Endothelial cell of umbilical vein (primary cell): ENCODE results near the gene CERS2. TPM values are rescaled to one million over a fixed set of nuclear protein-coding genes. Genes with fewer than 3 reads are reported as not detected.

Experiments used
- BruUV-seq: library from RNA; stranded (reverse); fragments of 400-500 nt; replicated peaks from 2 replicates; lab custom pipeline; 2021; lab: Mats Ljungman, UMichigan
- CTCF ChIA-PET: fragments of 300-600, 350-600 bp; sonication (Branson Sonifier 250); formaldehyde crosslinking; loops from one replicate; lab custom pipeline; 2021; ENCODE audit warnings: antibody characterized with exemption, inconsistent platforms; lab: Charles Lee
- POLR2A ChIA-PET: fragments of 300-600, 350-600 bp; sonication (Branson Sonifier 250); formaldehyde crosslinking; loops from one replicate; lab custom pipeline; 2021; ENCODE audit warnings: antibody characterized with exemption, inconsistent platforms; lab: Charles Lee
- DNase-seq: peaks from one replicate; pipeline ENCODE4 v3.0.0-alpha.2; 2011; ENCODE audit warnings: low read depth, low spot score
- FAIRE-seq: peaks from 2 replicates; lab custom pipeline; 2011; peaks lifted over from hg19 to GRCh38; lab: Jason Lieb, UNC
- H2AFZ ChIP-seq: 2 replicates; pipeline ENCODE4 v1.6.0; 2012; ENCODE audit warnings: low read depth, low read length, control low read depth, inconsistent platforms
- H3K27ac ChIP-seq: 2 replicates; pipeline ENCODE4 v1.5.1; 2011; ENCODE audit warnings: low read depth, mild to moderate bottlenecking, control low read depth, low read length, moderate library complexity; ENCODE audit not compliant: insufficient read depth
- H3K27me3 ChIP-seq, 2 experiments: 2 replicates each; pipeline versions ENCODE4 v1.6.0 to v1.6.1; 2011; ENCODE audit warnings: low read length in 2 of 2, mixed read lengths in 1 of 2; ENCODE audit not compliant: control insufficient read depth in 2 of 2, insufficient read depth in 2 of 2
- H3K36me3 ChIP-seq, 2 experiments: 2 replicates in 1 of 2; 3 replicates in 1 of 2; pipeline ENCODE4 v1.5.1; 2011; ENCODE audit warnings: low read length in 2 of 2, mild to moderate bottlenecking in 1 of 2, moderate library complexity in 1 of 2; ENCODE audit not compliant: control insufficient read depth in 2 of 2, insufficient read depth in 2 of 2; ENCODE audit errors: extremely low read depth in 1 of 2
- H3K4me1 ChIP-seq: 3 replicates; pipeline ENCODE4 v1.5.1; 2011; ENCODE audit warnings: mild to moderate bottlenecking, low read length; ENCODE audit not compliant: control insufficient read depth, insufficient read depth; ENCODE audit errors: extremely low read depth
- H3K4me2 ChIP-seq: 2 replicates; pipeline ENCODE4 v1.6.1; 2011; ENCODE audit warnings: low read length, control low read depth, mixed read lengths; ENCODE audit not compliant: insufficient read depth
- H3K4me3 ChIP-seq, 3 experiments: fragments of 200-600 bp in 1 of 3; sonication (generic), shearing (Covaris generic) in 1 of 3; replicated peaks in 1 of 3; 2 replicates each; pipeline ENCODE4 v1.5.1; 2011 to 2016; ENCODE audit warnings: control low read depth in 3 of 3, low read length in 3 of 3, mild to moderate bottlenecking in 2 of 3, inconsistent platforms in 1 of 3, low read depth in 1 of 3, moderate library complexity in 1 of 3; ENCODE audit not compliant: insufficient read depth in 1 of 3
- H3K79me2 ChIP-seq: 2 replicates; pipeline ENCODE4 v1.6.0; 2012; ENCODE audit warnings: low read length, inconsistent platforms; ENCODE audit not compliant: control insufficient read depth, insufficient read depth
- H3K9ac ChIP-seq: replicated peaks from 2 replicates; pipeline ENCODE3; 2011; ENCODE audit warnings: low read length, control low read depth; ENCODE audit not compliant: insufficient read depth; ENCODE audit errors: extremely low read depth
- H3K9me1 ChIP-seq: replicated peaks from 3 replicates; pipeline ENCODE4 v1.6.0; 2011; ENCODE audit warnings: mild to moderate bottlenecking, low read length; ENCODE audit not compliant: control insufficient read depth, insufficient read depth; ENCODE audit errors: extremely low read depth
- H3K9me3 ChIP-seq: replicated peaks from 2 replicates; pipeline ENCODE4 v1.5.1; 2012; ENCODE audit warnings: low read length, inconsistent platforms; ENCODE audit not compliant: control insufficient read depth, insufficient read depth
- H4K20me1 ChIP-seq: replicated peaks from 2 replicates; pipeline ENCODE3; 2011; ENCODE audit warnings: mild to moderate bottlenecking, low read length; ENCODE audit not compliant: control insufficient read depth, insufficient read depth; ENCODE audit errors: extremely low read depth
- EZH2 ChIP-seq: IDR thresholded peaks from 2 replicates; pipeline ENCODE4 v1.6.1; 2012; ENCODE audit warnings: borderline replicate concordance, low read depth, mild to moderate bottlenecking, moderate library complexity, low read length, inconsistent platforms; ENCODE audit not compliant: severe bottlenecking
- FOS ChIP-seq: IDR thresholded peaks from 2 replicates; pipeline ENCODE4 v1.6.1; 2011; ENCODE audit warnings: mild to moderate bottlenecking, low read length, moderate library complexity, borderline replicate concordance; ENCODE audit not compliant: insufficient read depth
- GATA2 ChIP-seq: IDR thresholded peaks from 2 replicates; pipeline ENCODE4 v1.7.0; 2011; ENCODE audit warnings: low read depth, mild to moderate bottlenecking, moderate library complexity, mixed read lengths, low read length; ENCODE audit not compliant: insufficient read length, insufficient read depth
- JUN ChIP-seq: IDR thresholded peaks from 2 replicates; pipeline ENCODE4 v1.6.1; 2011; ENCODE audit warnings: borderline replicate concordance, low read depth; ENCODE audit not compliant: insufficient read length, insufficient read depth
- MAX ChIP-seq: IDR thresholded peaks from 2 replicates; pipeline ENCODE4 v1.6.1; 2011; ENCODE audit not compliant: insufficient read depth, insufficient read length
- MYC ChIP-seq: IDR thresholded peaks from one replicate; pipeline ENCODE4 v1.6.1; 2011; ENCODE audit warnings: mild to moderate bottlenecking, low read depth, low read length
- POLR2A ChIP-seq: IDR thresholded peaks from 2 replicates; pipeline ENCODE4 v1.6.1; 2012; ENCODE audit warnings: low read depth, mild to moderate bottlenecking, control low read depth, low read length
- POLR2AphosphoS5 ChIP-seq: IDR thresholded peaks from 2 replicates; pipeline ENCODE4 v1.6.1; 2012; ENCODE audit warnings: low read depth, mild to moderate bottlenecking, control low read depth, low read length, moderate library complexity; ENCODE audit not compliant: insufficient read depth
- dilution Hi-C: fragments of 300-500 bp; cut with MboI; formaldehyde crosslinking; loops from one replicate; pipeline ENCODE4 v1.15.0; 2019; ENCODE audit warnings: low sequenced_read_pairs; ENCODE audit not compliant: extremely low pct_ligation_motif_present
- intact Hi-C: fragments of 100-400 bp; cut with micrococcal nuclease; formaldehyde crosslinking; loops from one replicate; pipeline ENCODE4 v1.10.0; 2022
- polyA plus RNA-seq, 4 experiments: library from polyadenylated mRNA; depleted of rRNA in 3 of 4; stranded (reverse) in 3 of 4; unstranded in 1 of 4; fragments of >200 nt; gene quantifications; 2 replicates each; pipeline versions ENCODE4 v1.2.1 to v1.2.3, GENCODE V29; 2011 to 2012; ENCODE audit warnings: missing spikeins in 1 of 4
- total RNA-seq: library from RNA; stranded (reverse); gene quantifications from 2 replicates; pipeline ENCODE4 v1.2.3, GENCODE V29; 2021
- TF ChIP-seq, protein P1 (sequence below), 2 donors: IDR thresholded peaks; 1 replicate in 1 of 2; 2 replicates in 1 of 2; pipeline ENCODE4 v1.5.1; 2011; ENCODE audit warnings: low read length in 2 of 2, mild to moderate bottlenecking in 2 of 2, moderate library complexity in 2 of 2, control low read depth in 1 of 2, inconsistent platforms in 1 of 2, low read depth in 1 of 2; ENCODE audit not compliant: insufficient read depth in 1 of 2; ENCODE audit errors: extremely low read depth in 1 of 2

CERS2 gene
- total and polyA plus RNA-seq, 2 donors (not counting 3 experiments of a cell fraction or from before 2014, with no cell fraction given), result 143 to 155 TPM

GRCh38 chr1:150971583-150972416, 2.8 kb downstream of the CERS2 start:
- H3K79me2 ChIP-seq, result peaks cover 57% of the 10 kb centered on the region
- dilution Hi-C loops (no loop called here), intact Hi-C loops (no loop called here)
- peaks cover 18% of the 10 kb centered on the region for H3K4me1 ChIP-seq
- no peak overlapping the region for H3K27ac ChIP-seq
- peaks cover 11 to 15% of the 10 kb centered on the region in 2 experiments for H3K36me3 ChIP-seq
- ChIA-PET CTCF (interaction anchor here (3.3 kb wide), 1 partner anchor 24 kb away, joined by 22 read pairs; no protein-coding TSS in a partner anchor), POLR2A (no interaction called here)
- TF ChIP-seq FOS, result no peak
- no peak for TF ChIP-seq MYC
- no peak for TF ChIP-seq JUN
- TF ChIP-seq, protein P1, sequence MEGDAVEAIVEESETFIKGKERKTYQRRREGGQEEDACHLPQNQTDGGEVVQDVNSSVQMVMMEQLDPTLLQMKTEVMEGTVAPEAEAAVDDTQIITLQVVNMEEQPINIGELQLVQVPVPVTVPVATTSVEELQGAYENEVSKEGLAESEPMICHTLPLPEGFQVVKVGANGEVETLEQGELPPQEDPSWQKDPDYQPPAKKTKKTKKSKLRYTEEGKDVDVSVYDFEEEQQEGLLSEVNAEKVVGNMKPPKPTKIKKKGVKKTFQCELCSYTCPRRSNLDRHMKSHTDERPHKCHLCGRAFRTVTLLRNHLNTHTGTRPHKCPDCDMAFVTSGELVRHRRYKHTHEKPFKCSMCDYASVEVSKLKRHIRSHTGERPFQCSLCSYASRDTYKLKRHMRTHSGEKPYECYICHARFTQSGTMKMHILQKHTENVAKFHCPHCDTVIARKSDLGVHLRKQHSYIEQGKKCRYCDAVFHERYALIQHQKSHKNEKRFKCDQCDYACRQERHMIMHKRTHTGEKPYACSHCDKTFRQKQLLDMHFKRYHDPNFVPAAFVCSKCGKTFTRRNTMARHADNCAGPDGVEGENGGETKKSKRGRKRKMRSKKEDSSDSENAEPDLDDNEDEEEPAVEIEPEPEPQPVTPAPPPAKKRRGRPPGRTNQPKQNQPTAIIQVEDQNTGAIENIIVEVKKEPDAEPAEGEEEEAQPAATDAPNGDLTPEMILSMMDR (IDR thresholded peaks at IDR 0.05; ENCODE audit: extremely low read depth in 1 of 2, insufficient read depth in 1 of 2, low read depth in 1 of 2, low read length in 2 of 2), result no peak
- TF ChIP-seq MAX, result no peak
- TF ChIP-seq GATA2, result no peak
- no peak for TF ChIP-seq EZH2
- no peak for TF ChIP-seq POLR2AphosphoS5
- TF ChIP-seq POLR2A, result no peak
- no TSS peak for BruUV-seq
- no peak overlapping the region for H3K9ac ChIP-seq
- DNase-seq (no peak), FAIRE-seq (no peak)
- H3K9me3 ChIP-seq, result no peaks in the 10 kb centered on the region
- no peaks in the 10 kb centered on the region for H3K9me1 ChIP-seq
- no peak overlapping the region for H3K4me3 ChIP-seq
- no peaks in the 10 kb centered on the region for H4K20me1 ChIP-seq
- H2AFZ ChIP-seq, result no peak overlapping the region
- peak overlapping the region; percentile 62 for H3K4me2 ChIP-seq
- no peaks in the 10 kb centered on the region for H3K27me3 ChIP-seq
